Measurements from ENCODE around the gene CPHXL2.

CPHXL2 gene

GRCh38 chr16:75640598-75640997 is 36.2 kb downstream of the CPHXL2 start:
- no peak for DNase-seq

- no peak for DNase-seq
Measured at GRCh38 chr16:75635036-75635435, 41.8 kb downstream of the CPHXL2 start.

- no peak for DNase-seq
Measured at GRCh38 chr16:75632857-75633256, 44.0 kb downstream of the CPHXL2 start.

GRCh38 chr16:75630052-75630451 is 46.8 kb downstream of the CPHXL2 start:
- no peak for DNase-seq

GRCh38 chr16:75629132-75629531 is 47.7 kb downstream of the CPHXL2 start:
- no peak for DNase-seq

GRCh38 chr16:75628351-75628750 is 48.5 kb downstream of the CPHXL2 start:
- DNase-seq, result no peak

- DNase-seq, result no peak
Measured at GRCh38 chr16:75627851-75628250, 49.0 kb downstream of the CPHXL2 start.

GRCh38 chr16:75626806-75627205 is 50.0 kb downstream of the CPHXL2 start:
- DNase-seq, result no peak

GRCh38 chr16:75624921-75625334 is 51.9 kb downstream of the CPHXL2 start:
- no peak for DNase-seq

GRCh38 chr16:75622761-75623605 is 53.8 kb downstream of the CPHXL2 start, which contains the start of gene ADAT1:
Gene ADAT1 (minus strand): TSS chr16:75623281. CDS start chr16:75620799, 2,482 bp downstream.
- DNase-seq, result peak; percentile 97

GRCh38 chr16:75621170-75621477 is 55.7 kb downstream of the CPHXL2 start:
- DNase-seq, result no peak

- DNase-seq, result no peak
Measured at GRCh38 chr16:75620326-75621169, 56.3 kb downstream of the CPHXL2 start.

- DNase-seq, result no peak
Measured at GRCh38 chr16:75618780-75619179, 58.0 kb downstream of the CPHXL2 start.

GRCh38 chr16:75617121-75617520 is 59.7 kb downstream of the CPHXL2 start:
- no peak for DNase-seq

GRCh38 chr16:75616521-75617010 is 60.2 kb downstream of the CPHXL2 start:
- no peak for DNase-seq

- DNase-seq, result no peak
Measured at GRCh38 chr16:75615619-75616018, 61.2 kb downstream of the CPHXL2 start.

- no peak for DNase-seq
Measured at GRCh38 chr16:75614066-75614897, 62.5 kb downstream of the CPHXL2 start.

Measured in effector CD8-positive, alpha-beta T cell (primary cell).